Caco-2 (cell line): ENCODE data around the gene LRCH3. TPM values are rescaled to one million over a fixed set of nuclear protein-coding genes. Genes with fewer than 3 reads are reported as not detected.

Experiments used
- BruUV-seq: library from RNA; stranded (reverse); fragments of 400-500 nt; replicated peaks from 2 replicates; lab custom pipeline; 2021; lab: Mats Ljungman, UMichigan
- CTCF ChIA-PET: fragments of 300-600 bp; sonication (Branson Sonifier 250); formaldehyde crosslinking; loops from one replicate; lab custom pipeline; 2022; ENCODE audit warnings: antibody characterized with exemption; lab: Charles Lee
- POLR2A ChIA-PET: fragments of 300-600 bp; sonication (Branson Sonifier 250); formaldehyde crosslinking; loops from one replicate; lab custom pipeline; 2022; ENCODE audit warnings: antibody characterized with exemption; lab: Charles Lee
- DNase-seq, 2 experiments: peaks; one replicate each; pipeline versions ENCODE4 v3.0.0 to v3.0.0-alpha.2; 2020 to 2022
- H3K27me3 ChIP-seq: replicated peaks from 2 replicates; pipeline ENCODE4 v1.6.0; 2011; ENCODE audit warnings: low read length; ENCODE audit not compliant: control insufficient read depth, insufficient read depth
- H3K36me3 ChIP-seq: 2 replicates; pipeline ENCODE4 v1.5.1; 2011; ENCODE audit warnings: low read length; ENCODE audit not compliant: control insufficient read depth, insufficient read depth
- H3K4me1 ChIP-seq: fragments of 250-450 bp; sonication (Bioruptor Pico); 2 replicates; pipeline ENCODE4 v1.5.1; 2020; ENCODE audit warnings: mild to moderate bottlenecking
- H3K4me3 ChIP-seq: 2 replicates; pipeline ENCODE4 v1.5.1; 2011; ENCODE audit warnings: low read depth, mild to moderate bottlenecking, control low read depth, low read length
- H3K9me3 ChIP-seq: fragments of 250-450 bp; sonication (Bioruptor Pico); 2 replicates; pipeline ENCODE4 v1.5.1; 2020; ENCODE audit warnings: mild to moderate bottlenecking, moderate library complexity
- H3K27ac Mint-ChIP-seq: one replicate; pipeline ENCODE4 v1.8.0; 2022; ENCODE audit warnings: mixed read lengths; ENCODE audit not compliant: unreplicated experiment
- H3K27me3 Mint-ChIP-seq: one replicate; pipeline ENCODE4 v1.8.0; 2022; ENCODE audit warnings: mixed read lengths; ENCODE audit not compliant: insufficient read depth, unreplicated experiment
- H3K36me3 Mint-ChIP-seq: one replicate; pipeline ENCODE4 v1.8.0; 2022; ENCODE audit warnings: mild to moderate bottlenecking, mixed read lengths; ENCODE audit not compliant: insufficient read depth, unreplicated experiment
- H3K4me1 Mint-ChIP-seq: one replicate; pipeline ENCODE4 v1.8.0; 2022; ENCODE audit warnings: low read depth, mixed read lengths; ENCODE audit not compliant: unreplicated experiment
- H3K4me3 Mint-ChIP-seq: one replicate; pipeline ENCODE4 v1.8.0; 2022; ENCODE audit warnings: mild to moderate bottlenecking, moderate library complexity, mixed read lengths; ENCODE audit not compliant: unreplicated experiment
- H3K9me3 Mint-ChIP-seq: one replicate; pipeline ENCODE4 v1.8.0; 2022; ENCODE audit warnings: mixed read lengths; ENCODE audit not compliant: unreplicated experiment
- CTCF ChIP-seq, 2 experiments: fragments of 200-600 bp in 1 of 2; IDR thresholded peaks; 1 replicate in 1 of 2; 2 replicates in 1 of 2; pipeline versions ENCODE4 v1.5.1 to v1.8.0; 2011 to 2022; ENCODE audit warnings: antibody characterized with exemption in 1 of 2, control low read depth in 1 of 2, inconsistent platforms in 1 of 2, low read depth in 1 of 2, low read length in 1 of 2, mild to moderate bottlenecking in 1 of 2, moderate library complexity in 1 of 2; ENCODE audit not compliant: insufficient read depth in 1 of 2, severe bottlenecking in 1 of 2, unreplicated experiment in 1 of 2
- intact Hi-C: fragments of 100-400 bp; cut with micrococcal nuclease; formaldehyde crosslinking; loops from one replicate; pipeline ENCODE4 v1.10.0; 2022; ENCODE audit not compliant: unreplicated experiment
- total RNA-seq: library from RNA; stranded (reverse); gene quantifications from 2 replicates; pipeline ENCODE4 v1.2.3, GENCODE V29; 2022

The LRCH3 gene
- total RNA-seq, 1 experiment from 2014 or later, result 38.7 TPM

DNA sequence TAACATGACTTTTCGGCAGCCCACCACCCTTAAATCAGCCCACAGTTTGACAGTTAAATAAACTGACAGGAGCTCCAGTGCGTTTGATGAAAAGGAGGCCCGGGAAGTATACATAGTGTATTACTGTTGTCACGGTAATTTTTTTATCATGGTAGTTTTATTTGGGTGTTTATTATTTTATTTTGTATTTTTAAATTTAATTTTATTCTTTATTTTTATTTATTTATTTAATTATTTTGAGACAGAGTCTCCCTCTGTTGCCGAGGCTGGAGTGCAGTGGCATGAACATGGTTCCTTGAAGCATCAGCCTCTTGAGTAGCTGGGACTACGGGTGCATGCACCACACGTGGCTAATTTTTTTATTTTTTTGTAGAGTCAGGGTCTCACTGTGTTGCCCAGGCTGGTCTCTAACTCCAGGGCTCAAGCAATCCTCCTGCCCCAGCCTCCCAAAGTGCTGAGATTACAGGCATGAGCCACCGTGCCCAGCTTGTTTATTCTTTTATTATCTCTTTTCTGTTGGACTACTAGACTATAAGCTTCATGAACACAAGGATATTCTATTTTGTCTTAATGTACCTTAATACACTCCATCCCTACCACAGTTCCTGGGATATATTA is 65.3 kb downstream of the LRCH3 start:
- H3K36me3 Mint-ChIP-seq, result peaks cover 31% of the 10 kb centered on the region
- H3K4me3 ChIP-seq, result no peak overlapping the region
- H3K27ac Mint-ChIP-seq, result peak overlapping the region; percentile 76
- H3K4me1 ChIP-seq, result 0 out of 2 replicates have a peak, but pooled peaks cover 7% of the 10 kb centered on the region
- intact Hi-C loops, result no loop called here
- CTCF ChIA-PET, result no interaction called here
- TF ChIP-seq CTCF (IDR thresholded peaks at IDR 0.05; ENCODE audit: insufficient read depth in 1 of 2, low read depth in 1 of 2, low read length in 1 of 2, severe bottlenecking in 1 of 2, unreplicated experiment in 1 of 2), result no peak
- POLR2A ChIA-PET, result no interaction called here
- H3K9me3 ChIP-seq, result no peaks in the 10 kb centered on the region
- no peak overlapping the region for H3K4me3 Mint-ChIP-seq
- no peaks in the 10 kb centered on the region for H3K27me3 Mint-ChIP-seq
- no peaks in the 10 kb centered on the region for H3K9me3 Mint-ChIP-seq
- no peak for DNase-seq
- H3K4me1 Mint-ChIP-seq, result peaks cover 8% of the 10 kb centered on the region
- BruUV-seq, result no TSS peak
- H3K36me3 ChIP-seq, result no peaks in the 10 kb centered on the region; the same call in 1 of the 2 replicates
- H3K27me3 ChIP-seq, result no peaks in the 10 kb centered on the region

DNA sequence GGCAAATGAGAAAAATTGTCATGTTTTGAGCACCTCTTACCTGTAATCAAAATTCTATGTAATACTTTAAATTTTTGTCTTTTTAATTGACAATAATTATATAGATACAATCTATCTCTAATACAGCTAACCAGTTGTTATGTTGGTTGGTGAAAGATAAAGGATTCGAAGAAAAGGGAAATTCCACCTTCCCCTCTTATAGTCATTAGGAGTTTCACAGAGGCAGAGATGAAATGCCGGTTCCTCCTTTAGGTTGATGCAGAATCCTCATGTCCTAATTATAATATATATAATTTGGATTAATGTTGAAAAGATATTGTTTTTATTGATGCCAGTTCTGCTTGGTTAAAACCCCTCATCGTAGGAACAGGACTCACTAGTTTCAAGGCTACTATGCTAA is 67.1 kb downstream of the LRCH3 start:
- Histone ChIP-seq H3K36me3 (no peaks in the 10 kb centered on the region; the same call in 1 of the 2 replicates), H3K4me1 (0 out of 2 replicates have a peak, but pooled peaks cover 7% of the 10 kb centered on the region), H3K9me3 (no peaks in the 10 kb centered on the region), H3K4me3 (no peak overlapping the region), H3K27me3 (no peaks in the 10 kb centered on the region)
- peaks cover 8% of the 10 kb centered on the region for H3K4me1 Mint-ChIP-seq
- ChIA-PET CTCF (no interaction called here), POLR2A (no interaction called here)
- no peaks in the 10 kb centered on the region for H3K27me3 Mint-ChIP-seq
- no peak for DNase-seq
- intact Hi-C loops, result no loop called here
- H3K9me3 Mint-ChIP-seq, result no peaks in the 10 kb centered on the region
- no peak for TF ChIP-seq CTCF (IDR thresholded peaks at IDR 0.05; ENCODE audit: insufficient read depth in 1 of 2, low read depth in 1 of 2, low read length in 1 of 2, severe bottlenecking in 1 of 2, unreplicated experiment in 1 of 2)
- H3K4me3 Mint-ChIP-seq, result no peak overlapping the region
- peaks cover 27% of the 10 kb centered on the region for H3K36me3 Mint-ChIP-seq
- no peak overlapping the region for H3K27ac Mint-ChIP-seq
- no TSS peak for BruUV-seq

GRCh38 chr3:197858598-197858997 is 67.5 kb downstream of the LRCH3 start:
- Histone ChIP-seq H3K36me3 (no peaks in the 10 kb centered on the region; the same call in 1 of the 2 replicates), H3K27me3 (no peaks in the 10 kb centered on the region), H3K9me3 (no peaks in the 10 kb centered on the region), H3K4me1 (0 out of 2 replicates have a peak, but pooled peaks cover 7% of the 10 kb centered on the region), H3K4me3 (no peak overlapping the region)
- Mint-ChIP-seq H3K9me3 (no peaks in the 10 kb centered on the region), H3K27me3 (no peaks in the 10 kb centered on the region), H3K27ac (peak overlapping the region; percentile 17), H3K4me1 (peaks cover 8% of the 10 kb centered on the region), H3K36me3 (peaks cover 27% of the 10 kb centered on the region), H3K4me3 (no peak overlapping the region)
- no TSS peak for BruUV-seq
- DNase-seq, result no peak
- TF ChIP-seq CTCF (IDR thresholded peaks at IDR 0.05; ENCODE audit: insufficient read depth in 1 of 2, low read depth in 1 of 2, low read length in 1 of 2, severe bottlenecking in 1 of 2, unreplicated experiment in 1 of 2), result no peak
- POLR2A ChIA-PET, result no interaction called here
- CTCF ChIA-PET, result no interaction called here
- intact Hi-C loops, result no loop called here
